Measurements from ENCODE around the gene ENTREP1.

DNA sequence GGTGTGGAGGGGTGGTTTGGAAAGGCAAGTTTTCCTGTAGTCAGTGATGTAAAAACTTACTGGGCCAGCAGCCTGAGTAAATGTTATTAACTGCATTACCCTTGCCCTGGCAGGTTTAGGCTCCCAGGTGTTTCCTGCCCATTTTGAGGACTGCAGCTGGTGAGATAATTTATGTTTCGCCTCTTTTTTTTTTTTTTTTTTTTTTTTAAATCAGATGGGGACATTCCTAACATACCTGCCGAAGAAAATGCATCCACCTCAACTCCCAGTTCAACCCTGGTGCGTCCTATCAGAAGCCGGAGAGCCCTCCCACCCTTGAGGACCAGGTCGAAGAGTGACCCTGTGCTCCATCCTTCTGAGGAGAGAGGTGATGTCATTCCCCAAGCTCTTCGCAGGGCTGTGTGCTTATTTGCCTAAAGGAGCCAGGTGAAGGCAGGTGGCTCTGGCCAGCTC is 60.6 kb downstream of the ENTREP1 start:
- TF ChIP-seq, protein P1, sequence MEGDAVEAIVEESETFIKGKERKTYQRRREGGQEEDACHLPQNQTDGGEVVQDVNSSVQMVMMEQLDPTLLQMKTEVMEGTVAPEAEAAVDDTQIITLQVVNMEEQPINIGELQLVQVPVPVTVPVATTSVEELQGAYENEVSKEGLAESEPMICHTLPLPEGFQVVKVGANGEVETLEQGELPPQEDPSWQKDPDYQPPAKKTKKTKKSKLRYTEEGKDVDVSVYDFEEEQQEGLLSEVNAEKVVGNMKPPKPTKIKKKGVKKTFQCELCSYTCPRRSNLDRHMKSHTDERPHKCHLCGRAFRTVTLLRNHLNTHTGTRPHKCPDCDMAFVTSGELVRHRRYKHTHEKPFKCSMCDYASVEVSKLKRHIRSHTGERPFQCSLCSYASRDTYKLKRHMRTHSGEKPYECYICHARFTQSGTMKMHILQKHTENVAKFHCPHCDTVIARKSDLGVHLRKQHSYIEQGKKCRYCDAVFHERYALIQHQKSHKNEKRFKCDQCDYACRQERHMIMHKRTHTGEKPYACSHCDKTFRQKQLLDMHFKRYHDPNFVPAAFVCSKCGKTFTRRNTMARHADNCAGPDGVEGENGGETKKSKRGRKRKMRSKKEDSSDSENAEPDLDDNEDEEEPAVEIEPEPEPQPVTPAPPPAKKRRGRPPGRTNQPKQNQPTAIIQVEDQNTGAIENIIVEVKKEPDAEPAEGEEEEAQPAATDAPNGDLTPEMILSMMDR (conservative IDR thresholded peaks at IDR 0.05) = no peak
- TF ChIP-seq ZFX (IDR thresholded peaks at IDR 0.05) = no peak

Measured in C4-2B (cell line).